DMS79 (cell line): ENCODE results near the gene UNC5B.
A peak's percentile ranks its signal among the peaks of the same experiment; 100 is the strongest.

Experiments
- DNase-seq: peaks from one replicate; lab custom pipeline; 2025; lab: John Stamatoyannopoulos, UW

UNC5B gene

DNA sequence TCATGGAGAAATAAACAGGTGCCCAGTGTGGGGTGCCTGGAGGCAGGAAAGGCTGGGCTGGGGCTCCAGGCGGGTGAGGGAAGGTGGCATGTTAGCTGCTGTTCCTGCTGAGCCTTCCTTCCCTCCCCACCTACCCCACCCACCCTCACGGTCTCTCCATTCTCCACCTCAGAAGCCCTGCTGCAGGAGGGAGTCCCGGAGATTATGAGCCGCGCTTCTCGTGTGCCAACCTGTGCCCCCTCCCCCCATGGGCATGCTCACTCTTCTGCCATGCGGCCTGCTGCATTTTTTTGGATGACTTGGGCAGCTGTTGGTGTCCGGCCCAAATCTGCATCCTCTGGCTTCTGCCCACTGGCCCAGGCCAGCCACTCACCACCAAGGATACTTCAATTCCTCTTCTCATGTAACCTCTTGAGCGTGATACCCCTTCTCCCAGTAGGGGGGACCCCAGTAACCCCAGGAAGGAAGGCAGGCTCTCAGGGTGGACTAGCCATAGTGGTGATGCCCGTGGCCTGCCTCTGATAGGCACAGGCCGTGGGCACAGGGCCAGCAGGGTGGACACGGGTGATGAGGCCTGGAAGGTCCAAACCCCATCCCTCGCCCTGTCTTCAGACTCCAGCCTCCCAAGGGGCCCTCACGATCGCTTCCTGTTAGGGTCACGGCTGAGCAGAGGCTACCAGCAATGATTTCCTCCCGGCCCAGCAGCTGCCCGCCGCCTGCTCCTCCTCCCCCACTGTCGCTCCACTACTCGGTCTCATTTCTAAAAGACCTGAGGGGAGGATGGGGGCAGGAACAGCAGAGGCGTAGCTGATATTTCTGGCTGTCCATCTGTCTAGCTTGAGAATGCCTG is 27.8 kb downstream of the UNC5B start:
- no peak for DNase-seq

DNA sequence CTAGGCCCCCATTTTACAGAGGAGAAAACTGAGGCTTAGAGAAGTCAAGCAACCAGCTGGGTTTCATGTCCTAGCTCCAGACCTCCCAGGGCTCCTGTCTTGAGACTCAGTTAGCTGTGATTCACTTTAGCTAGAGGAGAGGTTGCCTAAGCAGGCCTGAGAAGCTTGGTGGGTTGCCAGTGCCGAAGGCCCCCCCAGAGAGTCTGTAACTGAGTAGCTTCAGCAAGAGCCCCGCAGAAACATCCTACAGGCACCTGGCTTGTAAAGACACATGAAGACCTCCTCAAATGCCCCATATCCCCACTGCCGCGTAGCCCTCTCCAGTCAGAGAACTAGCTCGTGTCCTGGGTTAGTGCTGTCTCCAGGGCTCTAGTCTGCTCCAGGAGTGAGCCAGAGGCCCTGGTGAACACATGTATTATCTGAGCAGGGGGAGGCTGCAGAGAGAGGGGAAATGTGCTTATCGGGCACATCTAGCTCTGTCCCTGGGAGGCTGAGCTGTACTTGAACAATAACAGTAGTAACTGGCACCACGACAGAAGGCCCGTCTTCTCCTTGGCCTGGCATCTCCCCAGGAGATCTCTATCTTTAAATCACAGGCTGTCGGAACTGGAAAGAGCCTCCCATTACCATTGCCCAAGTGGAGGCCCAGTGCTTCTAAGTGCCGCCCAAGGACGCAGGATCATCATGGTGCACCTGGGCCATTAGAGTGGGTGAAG is 28.9 kb downstream of the UNC5B start:
- DNase-seq, result no peak

DNA sequence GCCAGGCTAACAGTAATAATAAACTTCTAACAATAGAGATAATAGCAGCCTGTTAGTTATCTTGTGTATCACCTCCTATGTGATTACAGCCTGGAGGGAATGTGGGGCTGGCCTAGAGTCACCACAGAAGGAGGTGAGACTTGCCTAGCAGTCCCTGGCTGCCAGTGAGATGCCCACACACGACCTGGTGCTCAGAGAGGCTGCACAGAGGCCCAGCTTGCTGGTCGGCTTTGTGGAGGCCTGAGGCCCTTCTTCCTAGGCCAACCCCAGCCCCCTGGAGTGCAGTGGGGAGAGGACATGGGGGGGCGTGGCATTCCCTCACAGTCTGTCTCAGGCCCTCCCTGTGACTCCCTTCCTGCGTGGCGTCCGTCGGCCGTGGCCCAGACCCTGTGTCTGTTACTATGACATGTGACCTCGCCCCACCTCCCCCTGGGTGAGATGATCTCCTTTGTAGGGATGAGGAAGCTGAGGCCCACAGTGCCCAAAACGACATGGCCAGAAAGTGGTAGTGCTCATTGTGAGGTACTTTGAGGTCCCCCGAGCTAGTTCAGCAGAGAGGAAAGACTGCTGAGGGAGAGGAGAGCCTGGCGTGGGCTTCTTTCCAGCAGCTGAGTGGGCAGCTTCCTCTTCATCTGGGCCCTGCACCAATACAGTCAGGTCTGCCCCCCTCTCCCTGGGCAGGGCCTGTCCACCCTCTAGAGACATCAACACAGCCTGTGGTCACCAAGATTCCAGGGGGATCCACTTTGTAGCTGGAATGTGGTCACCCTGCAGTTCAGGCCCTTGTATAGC is 29.7 kb downstream of the UNC5B start:
- DNase-seq, result no peak

DNA sequence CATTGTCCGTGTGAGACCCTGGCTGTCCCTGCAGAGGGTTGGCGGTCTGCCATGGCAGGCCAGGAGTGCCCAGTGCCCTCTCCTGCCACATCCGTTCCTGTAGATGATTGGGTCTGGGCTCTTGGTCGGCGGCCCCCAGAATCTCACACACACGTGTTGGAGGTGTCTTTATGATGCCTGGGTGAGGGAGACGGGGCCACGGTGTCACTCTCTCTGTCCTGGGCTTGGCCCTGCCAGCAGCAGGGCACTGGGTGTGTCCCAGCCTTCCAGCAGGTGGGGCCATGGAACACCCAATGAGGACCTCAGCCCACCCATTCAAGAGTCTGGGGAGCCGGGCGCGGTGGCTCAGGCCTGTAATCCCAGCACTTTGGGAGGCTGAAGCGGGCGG is 30.2 kb downstream of the UNC5B start:
- DNase-seq, result no peak

DNA sequence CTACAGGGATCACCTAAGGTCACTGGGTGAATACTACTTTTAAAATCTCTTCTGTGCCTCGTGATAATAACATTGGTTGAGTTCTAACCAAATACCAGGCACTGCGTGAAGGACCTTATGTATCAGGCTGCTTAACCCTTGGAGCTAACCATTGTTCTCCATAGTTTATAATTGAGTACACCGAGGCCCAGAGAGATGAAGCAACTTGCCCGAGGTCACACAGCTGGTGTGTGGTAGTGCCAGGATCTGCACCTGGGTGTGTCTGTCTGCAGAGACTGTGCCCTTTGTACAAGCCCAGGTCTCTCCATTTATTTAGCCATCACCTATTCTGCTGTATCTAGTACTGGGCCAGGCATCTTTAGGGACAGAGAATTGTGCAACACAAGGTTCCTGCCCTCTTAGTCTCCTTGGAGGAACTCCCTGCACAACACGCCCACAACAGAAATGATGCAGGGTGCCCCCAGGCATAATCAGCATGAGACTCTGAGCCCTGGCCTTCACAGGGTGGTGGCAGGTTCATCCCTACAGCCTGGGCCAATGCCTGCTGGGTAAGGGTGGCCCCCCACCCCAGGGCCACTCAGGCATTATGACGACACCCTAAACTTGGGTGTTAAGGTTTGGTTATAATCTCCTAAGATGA is 31.5 kb downstream of the UNC5B start:
- DNase-seq, result no peak

DNA sequence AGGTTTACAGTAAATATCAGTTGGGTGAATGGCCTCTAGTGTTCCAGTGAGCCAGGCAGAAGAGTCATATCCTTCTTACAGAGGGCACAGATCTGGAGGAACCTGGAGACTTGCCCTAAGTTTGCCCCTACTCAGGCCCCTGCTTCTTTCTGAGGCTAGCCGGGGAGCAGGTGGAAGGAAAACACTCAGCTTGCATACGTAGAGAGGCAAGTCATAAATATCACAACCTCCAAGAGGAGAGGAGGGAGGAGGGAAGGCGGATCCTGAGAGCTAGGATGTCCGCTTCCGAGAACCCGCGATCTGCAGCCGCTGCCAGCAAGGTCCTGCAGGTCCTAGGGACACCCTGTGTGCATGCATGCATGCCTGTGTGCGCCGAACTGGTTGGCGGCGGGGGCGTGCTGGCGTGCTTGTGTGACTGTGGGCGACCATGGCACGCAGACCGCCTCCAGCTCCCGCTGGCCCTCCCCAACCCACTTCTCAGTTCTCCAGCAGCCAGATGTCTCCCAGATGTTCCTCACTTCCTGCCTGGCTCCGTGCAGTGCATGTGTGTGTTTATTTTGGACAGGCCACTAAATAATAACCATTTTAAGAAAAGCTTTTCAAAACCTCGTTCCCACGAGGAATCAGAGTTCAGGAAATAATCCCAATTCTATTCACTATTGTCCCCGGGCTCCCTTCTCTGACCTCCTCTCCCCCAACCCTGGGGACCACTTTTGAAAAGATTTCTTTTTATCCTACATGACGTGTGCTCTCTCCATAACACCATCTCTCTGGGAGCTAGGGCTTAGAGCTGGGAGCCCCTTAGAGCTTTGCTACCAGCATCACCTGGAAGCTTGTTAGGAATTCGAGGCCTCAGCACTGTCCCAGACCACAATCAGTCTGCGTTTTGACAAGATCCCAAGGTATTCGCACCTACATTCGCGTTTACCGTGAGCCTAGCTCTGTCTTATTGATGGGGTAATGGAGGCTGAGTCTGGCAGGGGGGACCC is 32.4 kb downstream of the UNC5B start:
- DNase-seq, result peak; percentile 24

DNA sequence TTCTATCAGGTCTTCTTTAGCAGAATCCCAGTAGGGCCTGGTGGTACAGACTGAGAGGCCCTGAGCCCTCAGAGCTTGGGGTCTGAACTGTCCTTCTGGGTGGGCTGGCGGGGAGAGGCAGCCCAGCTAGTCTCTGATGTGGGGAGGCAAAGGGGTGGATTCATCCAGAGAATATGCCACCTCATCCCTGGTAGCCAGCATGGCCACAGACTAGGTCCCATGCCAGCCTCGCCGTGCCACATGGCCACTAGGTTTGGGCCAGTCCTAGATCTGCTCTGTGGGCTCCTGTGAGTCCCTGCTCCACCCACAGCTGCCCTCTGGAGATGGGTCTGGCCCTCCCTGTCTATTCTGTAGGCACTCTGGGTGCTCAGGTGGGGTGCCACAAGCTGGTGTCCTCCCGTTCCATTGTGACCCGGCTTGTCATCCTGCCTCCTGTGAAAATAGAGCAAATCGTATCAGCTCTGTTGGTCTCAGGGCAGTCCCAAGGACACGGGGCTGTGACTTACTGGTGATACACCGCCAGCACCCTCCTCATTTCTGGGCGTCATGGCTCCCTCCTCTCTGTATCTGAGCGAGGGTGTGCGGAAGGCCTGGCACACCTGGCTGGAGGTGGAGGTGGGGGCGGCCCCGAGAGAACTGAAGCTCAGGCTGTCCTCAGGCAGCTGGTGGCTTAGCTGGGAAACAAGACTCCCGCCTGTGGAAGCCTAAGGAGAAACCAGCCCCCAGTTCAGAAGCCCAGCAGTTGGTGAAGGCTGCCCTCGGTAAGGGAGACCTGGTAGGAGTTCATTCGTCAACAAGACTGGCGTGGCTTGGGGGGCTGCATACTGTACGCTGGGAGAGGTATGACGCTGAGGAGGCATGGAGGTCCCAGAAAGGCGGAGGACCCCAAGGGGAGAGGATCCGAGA is 33.3 kb downstream of the UNC5B start:
- no peak for DNase-seq

DNA sequence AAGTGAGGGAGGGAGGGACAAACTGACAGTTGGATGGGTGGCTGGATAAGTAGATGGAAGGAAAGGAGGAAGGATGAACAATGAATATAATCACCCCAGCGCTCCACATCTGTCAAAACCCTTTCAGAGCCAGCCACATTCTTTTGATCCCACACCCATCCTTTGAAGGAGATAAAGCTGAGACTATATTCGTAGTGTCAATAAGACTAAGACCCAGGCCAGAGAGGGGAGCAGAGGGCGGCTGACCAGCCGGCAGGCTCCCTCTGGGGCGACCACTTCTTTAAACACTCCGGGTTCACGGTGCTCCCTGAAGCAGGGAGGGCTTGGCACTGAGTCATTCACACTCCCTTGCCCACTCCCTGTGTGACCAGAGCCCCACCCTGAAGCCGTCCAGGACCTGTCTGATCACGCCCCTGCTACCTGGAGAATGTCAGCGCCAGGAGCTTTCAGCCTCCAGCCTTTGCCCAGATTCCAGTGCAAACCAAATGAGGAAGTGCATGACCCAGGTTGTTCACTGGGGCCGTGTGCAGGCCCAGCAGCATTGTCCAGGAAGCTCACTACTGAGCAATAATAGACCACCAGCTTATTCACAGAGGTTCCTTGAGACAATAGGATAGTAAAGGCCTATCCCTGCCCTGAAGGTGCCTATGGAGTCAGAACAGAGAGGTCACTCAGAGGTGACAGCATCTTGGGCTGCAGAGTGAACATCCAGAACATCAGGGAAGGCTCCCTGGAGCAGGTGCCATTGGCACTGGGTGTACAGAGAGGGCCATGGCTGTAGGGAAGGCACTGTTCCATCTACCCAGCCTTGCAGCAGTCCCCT is 34.4 kb downstream of the UNC5B start:
- DNase-seq, result no peak

DNA sequence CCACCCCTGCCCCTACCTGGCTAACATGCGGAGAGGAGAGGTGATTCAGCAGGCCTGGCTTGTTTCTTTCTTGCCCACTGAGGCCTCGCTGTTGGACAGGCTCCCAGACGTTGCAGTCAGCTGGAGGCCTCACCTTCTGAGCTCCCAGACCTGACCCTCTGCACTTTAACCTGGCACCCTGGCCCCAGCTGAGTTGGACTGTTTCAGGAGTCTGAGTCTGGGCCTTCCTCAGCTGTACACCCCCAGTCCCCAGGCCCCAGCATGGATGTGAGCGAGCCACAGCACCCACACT is 35.0 kb downstream of the UNC5B start:
- DNase-seq, result no peak

DNA sequence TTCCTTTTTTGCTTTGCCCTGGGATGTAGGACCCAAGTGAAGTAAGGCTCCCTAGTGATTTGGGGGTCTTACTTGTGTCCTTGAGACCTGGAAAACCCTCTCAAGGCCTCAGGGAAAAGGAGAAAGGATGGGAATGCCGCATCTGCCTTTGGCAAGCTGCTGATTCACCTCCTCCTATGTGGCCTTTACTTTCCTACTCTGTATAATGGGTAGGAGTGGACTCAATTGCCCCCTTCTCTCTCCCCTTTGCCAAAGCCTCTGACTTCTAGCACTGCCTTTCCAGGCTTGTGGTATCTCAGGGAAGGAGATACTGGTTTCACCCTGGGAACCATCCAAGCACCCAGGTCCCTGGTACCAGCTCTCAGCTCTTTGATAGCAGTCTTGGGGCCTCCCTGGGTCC is 35.4 kb downstream of the UNC5B start:
- no peak for DNase-seq

DNA sequence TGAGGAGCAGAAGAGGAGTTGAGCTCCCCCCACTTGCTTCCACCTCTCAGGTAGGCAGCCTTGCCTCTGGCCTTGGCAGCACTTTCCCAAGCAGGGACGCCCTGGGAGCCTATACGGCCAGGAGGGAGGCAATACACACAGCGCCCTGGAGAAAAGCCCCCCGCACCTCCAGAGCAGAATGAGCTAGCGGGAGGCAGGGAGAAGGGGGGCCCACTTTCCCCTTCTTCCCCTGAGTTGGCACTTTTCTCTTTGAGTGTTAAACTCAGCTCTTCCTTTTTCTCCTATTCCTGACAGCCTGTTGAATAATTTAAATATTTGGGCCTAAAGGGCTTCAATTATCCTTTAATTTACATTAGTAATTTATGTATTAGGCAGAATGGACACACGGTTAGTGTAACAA is 35.8 kb downstream of the UNC5B start:
- no peak for DNase-seq

DNA sequence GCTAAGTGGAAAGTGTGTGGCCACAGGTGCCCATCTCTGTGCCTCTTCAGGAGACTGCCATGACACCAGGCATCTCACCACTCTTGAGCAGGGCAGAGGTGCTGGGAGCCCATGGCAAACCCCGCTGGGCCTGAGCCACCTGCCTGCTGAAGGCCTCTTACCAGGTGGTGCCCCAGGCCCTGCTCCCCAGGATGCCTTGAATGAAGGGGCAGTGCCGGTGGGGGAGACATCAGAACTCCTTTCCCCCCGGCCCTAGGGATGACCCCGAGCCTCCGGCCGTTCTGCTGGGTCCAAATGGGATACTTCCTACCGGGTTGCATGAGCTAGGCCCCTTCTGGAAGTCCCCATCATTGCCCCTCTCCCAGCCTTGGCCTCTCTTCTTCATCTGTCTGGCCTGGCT is 37.6 kb downstream of the UNC5B start:
- no peak for DNase-seq

DNA sequence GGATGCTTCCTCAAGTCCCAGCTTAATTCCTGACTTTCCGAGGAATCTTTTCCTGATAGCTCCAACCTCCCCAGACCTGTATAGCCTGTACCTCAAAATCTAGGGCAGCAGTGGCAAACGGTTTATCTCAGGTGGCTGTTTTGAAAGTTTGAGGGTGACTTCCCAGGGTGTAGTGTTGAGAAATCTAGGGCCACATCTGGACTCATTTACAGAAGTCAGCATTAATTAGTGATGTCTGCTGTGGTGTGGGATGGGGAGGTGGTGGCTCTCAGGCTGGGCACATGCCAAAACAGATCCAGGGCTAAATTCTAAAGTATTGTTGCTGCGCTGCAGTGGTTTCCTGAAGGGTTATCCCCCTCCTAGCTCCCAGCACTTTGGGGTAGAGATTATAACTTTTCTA is 38.0 kb downstream of the UNC5B start:
- no peak for DNase-seq

DNA sequence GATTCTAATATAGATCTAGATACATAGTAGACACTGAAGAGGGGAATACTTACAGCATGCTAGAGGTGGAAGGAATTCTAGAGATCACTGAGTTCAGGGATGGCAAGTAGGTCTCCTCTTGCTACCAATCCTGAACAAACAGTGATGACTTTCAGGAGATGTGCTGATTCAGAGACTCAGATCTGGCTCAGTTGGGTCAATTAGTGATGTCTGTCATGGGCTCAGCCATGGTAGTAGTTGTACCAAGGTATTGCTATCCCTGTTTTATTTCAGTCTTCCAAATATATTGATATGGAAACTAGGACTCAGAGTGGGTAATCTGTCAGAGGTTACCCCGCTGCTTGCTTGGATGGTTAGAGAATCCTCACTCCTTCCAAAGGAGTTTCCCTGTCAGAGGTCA is 38.5 kb downstream of the UNC5B start:
- no peak for DNase-seq

DNA sequence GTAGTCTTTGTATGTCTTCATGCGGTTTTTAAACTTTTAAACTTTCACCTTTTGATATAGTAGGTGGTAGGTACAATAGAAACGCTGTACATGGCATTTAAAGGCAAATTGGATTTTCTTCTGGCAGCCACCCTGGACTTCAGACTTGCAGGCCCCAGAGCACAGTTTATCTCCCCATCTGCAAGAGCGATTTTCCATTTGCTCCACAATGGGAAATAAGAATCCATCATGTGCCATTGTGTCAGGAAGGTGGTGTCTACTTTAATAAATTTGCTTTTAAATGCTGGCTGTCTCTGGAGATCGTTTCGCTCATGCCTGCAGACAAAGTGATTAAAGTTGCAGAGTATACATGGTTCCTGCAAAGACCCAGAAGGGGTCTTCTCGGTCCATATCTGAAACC is 38.9 kb downstream of the UNC5B start:
- no peak for DNase-seq

DNA sequence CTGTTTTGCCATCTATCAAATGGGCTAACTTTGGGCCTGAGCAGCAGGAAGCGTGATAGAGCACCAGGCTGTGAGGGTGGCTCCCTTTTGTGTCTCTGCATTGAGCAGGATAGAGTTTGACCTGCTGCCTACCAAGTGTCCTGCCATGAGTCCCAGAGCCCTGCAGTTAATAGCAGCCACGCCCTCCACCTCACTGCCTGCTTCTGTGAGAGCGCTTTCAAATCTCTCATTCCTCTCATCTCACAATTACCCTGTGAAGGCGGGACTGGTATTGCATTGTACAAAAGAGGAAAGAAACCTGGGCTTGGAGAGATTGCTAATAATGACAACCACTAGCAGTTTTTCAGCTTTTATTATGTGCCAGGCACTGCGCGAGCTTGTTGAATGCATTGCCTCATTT is 39.9 kb downstream of the UNC5B start:
- no peak for DNase-seq

DNA sequence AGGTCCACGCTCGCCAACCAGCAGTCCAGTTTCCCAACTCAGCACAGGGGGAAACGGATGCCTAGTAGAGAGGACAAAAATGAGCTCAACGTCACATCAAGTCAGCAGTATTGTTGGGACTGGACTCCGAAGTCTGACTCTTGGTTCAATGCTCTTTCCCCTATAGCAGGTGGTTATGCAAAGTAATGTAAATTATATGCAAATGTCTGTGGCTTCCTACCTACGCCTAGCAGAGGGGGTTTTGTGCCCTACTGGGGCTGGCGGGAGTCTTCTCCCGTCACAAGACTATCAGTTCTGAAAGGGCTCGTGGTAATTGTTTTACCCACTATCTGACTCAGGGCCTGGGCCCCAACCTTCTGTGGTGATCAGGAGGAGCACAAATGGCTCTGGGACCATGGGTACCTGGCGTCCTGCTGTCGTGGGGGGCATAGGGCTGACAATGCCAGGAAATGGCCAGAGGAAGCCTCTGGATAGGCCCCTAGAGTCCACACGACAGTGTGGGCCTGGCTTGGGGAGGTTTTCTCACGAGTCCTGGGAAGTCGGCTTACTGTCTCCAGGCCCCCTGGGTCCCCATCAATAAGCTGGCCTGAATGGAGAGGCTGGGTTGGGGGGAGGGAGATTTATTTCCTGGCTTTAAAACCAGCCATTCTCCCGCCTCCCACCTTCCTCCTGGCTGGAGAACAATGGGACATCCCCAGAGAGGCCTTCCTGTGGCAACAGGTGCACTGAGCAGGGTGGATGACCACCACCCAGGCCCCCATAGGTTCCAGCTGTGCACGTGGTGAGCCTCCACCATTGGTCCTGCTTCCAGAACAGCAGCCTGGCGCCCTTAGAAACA is 41.8 kb downstream of the UNC5B start:
- no peak for DNase-seq

DNA sequence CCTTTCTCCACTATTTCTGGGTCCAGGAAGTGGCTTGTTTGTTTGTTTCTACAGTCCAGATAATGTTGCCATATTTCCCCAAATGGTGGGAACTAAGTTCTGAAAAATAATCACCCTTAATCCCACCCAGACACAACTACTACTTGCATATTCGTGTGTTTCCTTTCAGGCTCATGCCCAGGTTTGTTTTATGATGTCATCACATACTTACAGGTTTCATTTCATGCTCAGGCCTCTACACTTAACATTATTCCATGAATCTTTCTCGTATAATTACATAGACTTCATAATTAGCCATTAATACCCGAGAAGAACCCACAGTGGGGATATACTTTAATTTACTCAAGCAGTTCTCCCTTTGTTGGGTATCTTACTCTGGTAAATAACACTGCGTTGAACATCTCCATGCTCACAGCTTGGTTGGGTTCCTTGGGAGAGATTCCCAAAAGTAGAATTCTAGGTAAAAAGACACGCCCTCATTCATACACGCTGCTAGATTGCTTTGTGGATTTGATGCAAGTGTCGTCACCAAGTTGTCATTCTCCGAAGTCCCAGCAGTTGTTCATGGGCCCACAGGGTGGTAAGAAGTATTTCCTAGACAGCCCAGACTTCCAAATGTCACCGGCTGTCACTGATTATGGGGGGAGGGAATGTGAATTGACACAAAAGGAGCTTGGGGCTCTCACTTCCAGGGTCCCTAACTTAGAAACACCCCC is 42.6 kb downstream of the UNC5B start:
- no peak for DNase-seq
